GF-D8 (cell line): ENCODE results near the gene RTN4RL1.
"Not testable (repeated sequence)": the region's sequence is repeated elsewhere in the genome, so short reads cannot be mapped to it uniquely, and the experiment has no call there.

Experiments
- DNase-seq: peaks from one replicate; lab custom pipeline; 2025; lab: John Stamatoyannopoulos, UW

RTN4RL1 gene

GRCh38 chr17:2025622-2026309, 632 bp upstream of the RTN4RL1 start:
- DNase-seq = no peak

GRCh38 chr17:2024572-2025219, 438 bp downstream of the RTN4RL1 start:
- no peak for DNase-seq

- DNase-seq = peak; percentile 6
These were observed 1.2 kb downstream of the RTN4RL1 start for GRCh38 chr17:2023692-2024571.

GRCh38 chr17:2023256-2023655, 1.9 kb downstream of the RTN4RL1 start:
- no peak for DNase-seq

GRCh38 chr17:2022647-2023240, 2.4 kb downstream of the RTN4RL1 start:
- DNase-seq = peak; percentile 1

- no peak for DNase-seq
These were observed 4.4 kb downstream of the RTN4RL1 start for GRCh38 chr17:2020721-2021120.

- no peak for DNase-seq
These were observed 5.4 kb downstream of the RTN4RL1 start for GRCh38 chr17:2019723-2020122.

- no peak for DNase-seq
These were observed 6.2 kb downstream of the RTN4RL1 start for GRCh38 chr17:2018716-2019510.

GRCh38 chr17:2017274-2017941, 7.7 kb downstream of the RTN4RL1 start:
- DNase-seq = no peak

GRCh38 chr17:2016494-2016893, 8.6 kb downstream of the RTN4RL1 start:
- DNase-seq = no peak

GRCh38 chr17:2015314-2015713, 9.8 kb downstream of the RTN4RL1 start:
- no peak for DNase-seq

- DNase-seq = no peak
These were observed 11.2 kb downstream of the RTN4RL1 start for GRCh38 chr17:2013994-2014317.

GRCh38 chr17:2013220-2013993, 11.7 kb downstream of the RTN4RL1 start:
- DNase-seq = not testable (repeated sequence)

- no peak for DNase-seq
These were observed 12.6 kb downstream of the RTN4RL1 start for GRCh38 chr17:2012499-2012898.

GRCh38 chr17:2011411-2012371, 13.4 kb downstream of the RTN4RL1 start:
- no peak for DNase-seq

- DNase-seq = no peak
These were observed 15.4 kb downstream of the RTN4RL1 start for GRCh38 chr17:2009737-2010136.

- DNase-seq = no peak
These were observed 16.6 kb downstream of the RTN4RL1 start for GRCh38 chr17:2008332-2009126.

- no peak for DNase-seq
These were observed 20.6 kb downstream of the RTN4RL1 start for GRCh38 chr17:2004435-2004952.
